ENCODE measurements around the gene RYR2. TPM values are rescaled to one million over a fixed set of nuclear protein-coding genes. Genes with fewer than 3 reads are reported as not detected.

RYR2 gene
- total RNA-seq, 4 donors from 2014 or later = 0.20 to 0.60 (median 0.32) TPM

- no peak overlapping the region for H3K4me3 ChIP-seq
- no peak overlapping the region for H3K27ac ChIP-seq
- WGBS, 2 donors = 80 to 92% methylated on average over 2 of the region's 2 CpGs
- no peaks in the 10 kb centered on the region for H3K9me3 ChIP-seq
- TF ChIP-seq POLR2A (IDR thresholded peaks at IDR 0.05) (no peak), CTCF (IDR thresholded peaks at IDR 0.05) (no peak), EP300 (IDR thresholded peaks at IDR 0.05) (no peak)
- no peaks in the 10 kb centered on the region for H3K27me3 ChIP-seq
- DNase-seq (ENCODE audit: low spot score in 2 of 2) = no peak
- H3K36me3 ChIP-seq = no peaks in the 10 kb centered on the region
- no peaks in the 10 kb centered on the region for H3K4me1 ChIP-seq
Observed at GRCh38 chr1:237482777-237483176, 440.8 kb downstream of the RYR2 start.

- TF ChIP-seq EP300 (IDR thresholded peaks at IDR 0.05) (no peak), CTCF (IDR thresholded peaks at IDR 0.05) (no peak), POLR2A (IDR thresholded peaks at IDR 0.05) (no peak)
- Histone ChIP-seq H3K9me3 (no peaks in the 10 kb centered on the region), H3K27me3 (no peaks in the 10 kb centered on the region), H3K27ac (no peak overlapping the region), H3K4me3 (no peak overlapping the region), H3K36me3 (no peaks in the 10 kb centered on the region), H3K4me1 (no peaks in the 10 kb centered on the region)
- DNase-seq (ENCODE audit: low spot score in 2 of 2) = no peak
- WGBS, 2 donors = 27 to 41% methylated on average over 1 of the region's 1 CpG
Observed at GRCh38 chr1:237492359-237492758, 450.4 kb downstream of the RYR2 start.

DNA sequence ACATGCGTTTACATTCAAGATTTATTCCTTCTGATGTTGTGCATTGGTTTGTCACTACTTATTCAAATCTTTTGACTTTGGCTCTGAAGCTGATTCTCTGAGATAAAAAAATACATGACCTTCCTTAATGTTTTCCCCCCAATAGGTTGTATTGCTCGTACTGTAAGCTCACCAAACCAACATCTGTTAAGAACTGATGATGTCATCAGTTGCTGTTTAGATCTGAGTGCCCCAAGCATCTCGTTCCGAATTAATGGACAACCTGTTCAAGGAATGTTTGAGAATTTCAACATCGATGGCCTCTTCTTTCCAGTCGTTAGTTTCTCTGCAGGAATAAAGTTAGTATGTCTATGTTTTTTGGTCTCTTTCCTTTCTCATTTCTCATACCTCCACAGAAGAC lies 458.6 kb downstream of the RYR2 start:
- no peaks in the 10 kb centered on the region for H3K27me3 ChIP-seq
- H3K4me1 ChIP-seq = no peaks in the 10 kb centered on the region
- TF ChIP-seq POLR2A (IDR thresholded peaks at IDR 0.05) (no peak), EP300 (IDR thresholded peaks at IDR 0.05) (no peak), CTCF (IDR thresholded peaks at IDR 0.05) (no peak)
- no peaks in the 10 kb centered on the region for H3K9me3 ChIP-seq
- 78 to 81% methylated on average over 6 of the region's 6 CpGs for WGBS, 2 donors
- H3K4me3 ChIP-seq = no peak overlapping the region
- H3K27ac ChIP-seq = no peak overlapping the region
- no peak for DNase-seq (ENCODE audit: low spot score in 2 of 2)
- no peaks in the 10 kb centered on the region for H3K36me3 ChIP-seq

DNA sequence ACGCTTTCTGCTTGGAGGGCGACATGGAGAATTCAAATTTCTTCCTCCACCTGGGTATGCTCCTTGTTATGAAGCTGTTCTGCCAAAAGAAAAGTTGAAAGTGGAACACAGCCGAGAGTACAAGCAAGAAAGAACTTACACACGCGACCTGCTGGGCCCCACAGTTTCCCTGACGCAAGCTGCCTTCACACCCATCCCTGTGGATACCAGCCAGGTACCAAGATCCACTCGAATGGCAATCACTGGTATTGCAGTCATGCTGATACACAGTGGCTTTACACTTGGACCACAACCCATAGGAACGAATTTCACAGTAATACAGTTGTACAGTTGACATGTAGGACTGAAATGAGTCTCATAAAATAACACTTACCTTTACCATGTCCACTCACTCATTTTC lies 461.3 kb downstream of the RYR2 start:
- Histone ChIP-seq H3K27me3 (no peaks in the 10 kb centered on the region), H3K36me3 (no peaks in the 10 kb centered on the region), H3K9me3 (no peaks in the 10 kb centered on the region), H3K4me1 (no peaks in the 10 kb centered on the region), H3K4me3 (no peak overlapping the region), H3K27ac (no peak overlapping the region)
- TF ChIP-seq EP300 (IDR thresholded peaks at IDR 0.05) (no peak), POLR2A (IDR thresholded peaks at IDR 0.05) (no peak), CTCF (IDR thresholded peaks at IDR 0.05) (no peak)
- 83 to 85% methylated on average over 8 of the region's 8 CpGs for WGBS, 2 donors
- DNase-seq (ENCODE audit: low spot score in 2 of 2) = no peak

DNA sequence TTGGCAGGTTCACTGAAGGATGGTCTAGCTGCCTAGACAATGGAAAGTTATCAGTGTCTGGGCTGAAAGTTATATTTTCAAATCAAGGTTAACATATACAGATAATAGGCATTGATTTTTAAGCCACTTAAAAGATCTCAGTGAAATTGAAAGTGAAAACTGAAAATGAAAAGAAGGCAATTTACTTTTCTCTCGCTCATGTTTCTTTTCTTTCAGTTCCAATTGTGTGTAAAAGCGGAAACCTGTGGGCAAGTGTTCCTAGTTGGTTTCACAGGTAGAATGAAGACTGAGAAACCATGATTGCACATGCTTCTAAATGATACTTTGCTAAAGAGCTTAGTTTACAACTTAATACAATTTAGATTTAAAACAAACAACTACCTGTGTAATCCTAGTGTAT lies 465.0 kb downstream of the RYR2 start:
- H3K27ac ChIP-seq = no peak overlapping the region
- DNase-seq (ENCODE audit: low spot score in 2 of 2) = no peak
- TF ChIP-seq EP300 (IDR thresholded peaks at IDR 0.05) (no peak), CTCF (IDR thresholded peaks at IDR 0.05) (no peak), POLR2A (IDR thresholded peaks at IDR 0.05) (no peak)
- no peaks in the 10 kb centered on the region for H3K36me3 ChIP-seq
- H3K4me1 ChIP-seq = no peaks in the 10 kb centered on the region
- 89 to 92% methylated on average over 2 of the region's 2 CpGs for WGBS, 2 donors
- H3K4me3 ChIP-seq = no peak overlapping the region
- no peaks in the 10 kb centered on the region for H3K27me3 ChIP-seq
- H3K9me3 ChIP-seq = no peaks in the 10 kb centered on the region

Data from tibial nerve (tissue), 4 donors.